GM23338 (cell line): Measurements from ENCODE around the gene DAGLA. TPM values are rescaled to one million over a fixed set of nuclear protein-coding genes. Genes with fewer than 3 reads are reported as not detected.

Source experiments
- ATAC-seq: fragments of 200-7000 bp; cut with Tn5 transposase; 3 replicates; pipeline ENCODE4 v1.9.1; 2020
- DNase-seq: peaks from one replicate; pipeline ENCODE4 v3.0.0-alpha.2; 2015; ENCODE audit warnings: low spot score
- H2AFZ ChIP-seq: fragments of 200-600 bp; sonication (generic); 2 replicates; pipeline ENCODE4 v1.8.0; 2016; ENCODE audit warnings: antibody characterized with exemption, mild to moderate bottlenecking, moderate library complexity
- H3F3A ChIP-seq: fragments of 200-600 bp; sonication (generic); replicated peaks from 2 replicates; pipeline ENCODE4 v1.8.0; 2017; ENCODE audit warnings: antibody characterized with exemption, mixed run types, low read depth
- H3K27ac ChIP-seq: fragments of 200-600 bp; sonication (generic); 2 replicates; pipeline ENCODE4 v1.6.1; 2016; ENCODE audit warnings: low read depth
- H3K27me3 ChIP-seq: fragments of 200-600 bp; sonication (generic); 2 replicates; pipeline ENCODE4 v1.8.0; 2016; ENCODE audit warnings: mild to moderate bottlenecking, mixed run types, moderate library complexity; ENCODE audit not compliant: insufficient read depth
- H3K36me3 ChIP-seq: fragments of 200-600 bp; sonication (generic); 2 replicates; pipeline ENCODE4 v1.8.0; 2016; ENCODE audit warnings: mild to moderate bottlenecking; ENCODE audit not compliant: insufficient read depth
- H3K4me1 ChIP-seq: fragments of 200-600 bp; sonication (generic); 2 replicates; pipeline ENCODE4 v1.8.0; 2016; ENCODE audit warnings: mild to moderate bottlenecking, moderate library complexity; ENCODE audit not compliant: insufficient read depth
- H3K4me2 ChIP-seq: fragments of 200-600 bp; sonication (generic); 2 replicates; pipeline ENCODE4 v1.7.1; 2017; ENCODE audit warnings: mixed run types
- H3K4me3 ChIP-seq: fragments of 200-600 bp; sonication (generic); 2 replicates; pipeline ENCODE4 v1.6.1; 2016; ENCODE audit warnings: mixed run types
- H3K79me2 ChIP-seq: fragments of 200-600 bp; sonication (generic); replicated peaks from 2 replicates; pipeline ENCODE4 v1.8.0; 2017; ENCODE audit warnings: mild to moderate bottlenecking; ENCODE audit not compliant: insufficient read depth
- H3K9me2 ChIP-seq: fragments of 200-600 bp; sonication (generic); 2 replicates; pipeline ENCODE4 v1.8.0; 2017; ENCODE audit not compliant: insufficient read depth
- H4K20me1 ChIP-seq: fragments of 200-600 bp; sonication (generic); replicated peaks from 2 replicates; pipeline ENCODE4 v1.8.0; 2017; ENCODE audit warnings: mild to moderate bottlenecking; ENCODE audit not compliant: insufficient read depth
- H3K27ac Mint-ChIP-seq: 2 replicates; pipeline ENCODE4 v1.8.0; 2020; ENCODE audit warnings: inconsistent platforms, mild to moderate bottlenecking, moderate library complexity, mixed read lengths
- H3K27me3 Mint-ChIP-seq: 3 replicates; pipeline ENCODE4 v1.8.0; 2022; ENCODE audit warnings: low read depth, mild to moderate bottlenecking, moderate library complexity, mixed read lengths, inconsistent platforms; ENCODE audit not compliant: insufficient read depth, poor library complexity
- H3K36me3 Mint-ChIP-seq: 3 replicates; pipeline ENCODE4 v1.8.0; 2021; ENCODE audit warnings: low read depth, mild to moderate bottlenecking, inconsistent platforms, moderate library complexity, mixed read lengths
- H3K4me1 Mint-ChIP-seq: 3 replicates; pipeline ENCODE4 v1.8.0; 2020; ENCODE audit warnings: mild to moderate bottlenecking, inconsistent platforms, mixed read lengths
- H3K4me3 Mint-ChIP-seq: 3 replicates; pipeline ENCODE4 v1.8.0; 2021; ENCODE audit warnings: moderate library complexity, mild to moderate bottlenecking, inconsistent platforms, mixed read lengths
- H3K9me3 Mint-ChIP-seq: 3 replicates; pipeline ENCODE4 v1.8.0; 2020; ENCODE audit warnings: moderate library complexity, mild to moderate bottlenecking, inconsistent platforms, mixed read lengths
- CREB1 ChIP-seq: fragments of 250-450 bp; sonication (Bioruptor Pico); IDR thresholded peaks from 2 replicates; pipeline ENCODE4 v1.5.0; 2020; ENCODE audit warnings: low read depth, mild to moderate bottlenecking, moderate library complexity
- EZH2 ChIP-seq: fragments of 200-600 bp; sonication (generic); IDR thresholded peaks from one replicate; pipeline ENCODE4 v1.8.0; 2017; ENCODE audit warnings: antibody characterized with exemption, mild to moderate bottlenecking, low read depth; ENCODE audit not compliant: unreplicated experiment
- EZH2phosphoT487 ChIP-seq: fragments of 200-600 bp; sonication (generic); IDR thresholded peaks from one replicate; pipeline ENCODE4 v1.8.1; 2018; ENCODE audit warnings: antibody characterized with exemption; ENCODE audit not compliant: unreplicated experiment
- JUNB ChIP-seq: IDR thresholded peaks from one replicate; pipeline ENCODE4 v1.6.1; 2016; ENCODE audit warnings: antibody characterized with exemption; ENCODE audit not compliant: unreplicated experiment
- NANOG ChIP-seq: IDR thresholded peaks from 2 replicates; pipeline ENCODE4 v1.6.1; 2016; ENCODE audit warnings: antibody characterized with exemption, borderline replicate concordance
- POLR2AphosphoS5 ChIP-seq: IDR thresholded peaks from 2 replicates; pipeline ENCODE4 v1.6.1; 2016; ENCODE audit warnings: antibody characterized with exemption, low read depth
- STAT1 ChIP-seq: IDR thresholded peaks from one replicate; pipeline ENCODE4 v1.6.1; 2016; ENCODE audit warnings: antibody characterized with exemption; ENCODE audit not compliant: unreplicated experiment
- ZNF114 ChIP-seq: fragments of 250-450 bp; sonication (Bioruptor Pico); IDR thresholded peaks from 2 replicates; pipeline ENCODE4 v1.5.0; 2020; ENCODE audit warnings: mild to moderate bottlenecking, moderate library complexity
- ZNF331 ChIP-seq: fragments of 250-450 bp; sonication (Bioruptor Pico); IDR thresholded peaks from 2 replicates; pipeline ENCODE4 v1.5.0; 2020; ENCODE audit warnings: low read depth, mild to moderate bottlenecking, moderate library complexity
- polyA plus RNA-seq: library from polyadenylated mRNA; unstranded; fragments of >200 nt; fragmentation: Nextera tagmentation; extraction: Ambion mirVana; gene quantifications from 2 replicates; pipeline ENCODE4 v1.2.1, GENCODE V29; 2016
- total RNA-seq: library from RNA; depleted of rRNA; stranded (reverse); fragments of >200 nt; shearing (Covaris generic); gene quantifications from 2 replicates; pipeline ENCODE4 v1.2.3, GENCODE V29; 2014
- TF ChIP-seq, protein P1 (sequence below): fragments of 250-450 bp; sonication (Bioruptor Pico); IDR thresholded peaks from 2 replicates; pipeline ENCODE4 v1.5.0; 2020; ENCODE audit warnings: mild to moderate bottlenecking, moderate library complexity
- TF ChIP-seq, protein P2 (sequence below): IDR thresholded peaks from one replicate; pipeline ENCODE4 v1.6.1; 2018; ENCODE audit warnings: antibody characterized with exemption; ENCODE audit not compliant: unreplicated experiment
- TF ChIP-seq, protein P3 (sequence below): IDR thresholded peaks from 2 replicates; pipeline ENCODE4 v1.6.1; 2016; ENCODE audit warnings: antibody characterized with exemption
- TF ChIP-seq, protein P4 (sequence below), 2 experiments: fragments of 200-600 bp in 1 of 2; sonication (generic) in 1 of 2; conservative IDR thresholded peaks; 2 replicates each; pipeline versions ENCODE4 v1.5.1 to v1.6.1; 2016 to 2017; ENCODE audit warnings: antibody characterized with exemption in 2 of 2, low read depth in 2 of 2, mild to moderate bottlenecking in 2 of 2, moderate library complexity in 1 of 2

DAGLA gene
- total and polyA plus RNA-seq, 2 experiments from 2014 or later: 0.55 to 2.5 TPM

- ATAC-seq (no peak), DNase-seq (no peak)
- Mint-ChIP-seq H3K27ac (no peak overlapping the region), H3K27me3 (peaks cover 5% of the 10 kb centered on the region), H3K4me3 (no peak overlapping the region), H3K4me1 (peaks cover 6% of the 10 kb centered on the region; the same call in 2 of the 3 replicates), H3K36me3 (no peaks in the 10 kb centered on the region), H3K9me3 (no peaks in the 10 kb centered on the region)
- Histone ChIP-seq H3K79me2 (no peaks in the 10 kb centered on the region), H2AFZ (no peak overlapping the region), H3F3A (no peaks in the 10 kb centered on the region), H3K27me3 (no peaks in the 10 kb centered on the region), H3K27ac (no peak overlapping the region), H3K4me1 (no peaks in the 10 kb centered on the region), H4K20me1 (no peaks in the 10 kb centered on the region), H3K4me2 (no peak overlapping the region), H3K4me3 (no peak overlapping the region), H3K36me3 (no peaks in the 10 kb centered on the region), H3K9me2 (no peaks in the 10 kb centered on the region)
- TF ChIP-seq STAT1 (no peak), POLR2AphosphoS5 (no peak), EZH2phosphoT487 (no peak), ZNF331 (CRISPR knock-in tag) (no peak), ZNF114 (no peak), JUNB (no peak), EZH2 (no peak), NANOG (no peak), CREB1 (CRISPR knock-in tag) (no peak)
- TF ChIP-seq, protein P1, sequence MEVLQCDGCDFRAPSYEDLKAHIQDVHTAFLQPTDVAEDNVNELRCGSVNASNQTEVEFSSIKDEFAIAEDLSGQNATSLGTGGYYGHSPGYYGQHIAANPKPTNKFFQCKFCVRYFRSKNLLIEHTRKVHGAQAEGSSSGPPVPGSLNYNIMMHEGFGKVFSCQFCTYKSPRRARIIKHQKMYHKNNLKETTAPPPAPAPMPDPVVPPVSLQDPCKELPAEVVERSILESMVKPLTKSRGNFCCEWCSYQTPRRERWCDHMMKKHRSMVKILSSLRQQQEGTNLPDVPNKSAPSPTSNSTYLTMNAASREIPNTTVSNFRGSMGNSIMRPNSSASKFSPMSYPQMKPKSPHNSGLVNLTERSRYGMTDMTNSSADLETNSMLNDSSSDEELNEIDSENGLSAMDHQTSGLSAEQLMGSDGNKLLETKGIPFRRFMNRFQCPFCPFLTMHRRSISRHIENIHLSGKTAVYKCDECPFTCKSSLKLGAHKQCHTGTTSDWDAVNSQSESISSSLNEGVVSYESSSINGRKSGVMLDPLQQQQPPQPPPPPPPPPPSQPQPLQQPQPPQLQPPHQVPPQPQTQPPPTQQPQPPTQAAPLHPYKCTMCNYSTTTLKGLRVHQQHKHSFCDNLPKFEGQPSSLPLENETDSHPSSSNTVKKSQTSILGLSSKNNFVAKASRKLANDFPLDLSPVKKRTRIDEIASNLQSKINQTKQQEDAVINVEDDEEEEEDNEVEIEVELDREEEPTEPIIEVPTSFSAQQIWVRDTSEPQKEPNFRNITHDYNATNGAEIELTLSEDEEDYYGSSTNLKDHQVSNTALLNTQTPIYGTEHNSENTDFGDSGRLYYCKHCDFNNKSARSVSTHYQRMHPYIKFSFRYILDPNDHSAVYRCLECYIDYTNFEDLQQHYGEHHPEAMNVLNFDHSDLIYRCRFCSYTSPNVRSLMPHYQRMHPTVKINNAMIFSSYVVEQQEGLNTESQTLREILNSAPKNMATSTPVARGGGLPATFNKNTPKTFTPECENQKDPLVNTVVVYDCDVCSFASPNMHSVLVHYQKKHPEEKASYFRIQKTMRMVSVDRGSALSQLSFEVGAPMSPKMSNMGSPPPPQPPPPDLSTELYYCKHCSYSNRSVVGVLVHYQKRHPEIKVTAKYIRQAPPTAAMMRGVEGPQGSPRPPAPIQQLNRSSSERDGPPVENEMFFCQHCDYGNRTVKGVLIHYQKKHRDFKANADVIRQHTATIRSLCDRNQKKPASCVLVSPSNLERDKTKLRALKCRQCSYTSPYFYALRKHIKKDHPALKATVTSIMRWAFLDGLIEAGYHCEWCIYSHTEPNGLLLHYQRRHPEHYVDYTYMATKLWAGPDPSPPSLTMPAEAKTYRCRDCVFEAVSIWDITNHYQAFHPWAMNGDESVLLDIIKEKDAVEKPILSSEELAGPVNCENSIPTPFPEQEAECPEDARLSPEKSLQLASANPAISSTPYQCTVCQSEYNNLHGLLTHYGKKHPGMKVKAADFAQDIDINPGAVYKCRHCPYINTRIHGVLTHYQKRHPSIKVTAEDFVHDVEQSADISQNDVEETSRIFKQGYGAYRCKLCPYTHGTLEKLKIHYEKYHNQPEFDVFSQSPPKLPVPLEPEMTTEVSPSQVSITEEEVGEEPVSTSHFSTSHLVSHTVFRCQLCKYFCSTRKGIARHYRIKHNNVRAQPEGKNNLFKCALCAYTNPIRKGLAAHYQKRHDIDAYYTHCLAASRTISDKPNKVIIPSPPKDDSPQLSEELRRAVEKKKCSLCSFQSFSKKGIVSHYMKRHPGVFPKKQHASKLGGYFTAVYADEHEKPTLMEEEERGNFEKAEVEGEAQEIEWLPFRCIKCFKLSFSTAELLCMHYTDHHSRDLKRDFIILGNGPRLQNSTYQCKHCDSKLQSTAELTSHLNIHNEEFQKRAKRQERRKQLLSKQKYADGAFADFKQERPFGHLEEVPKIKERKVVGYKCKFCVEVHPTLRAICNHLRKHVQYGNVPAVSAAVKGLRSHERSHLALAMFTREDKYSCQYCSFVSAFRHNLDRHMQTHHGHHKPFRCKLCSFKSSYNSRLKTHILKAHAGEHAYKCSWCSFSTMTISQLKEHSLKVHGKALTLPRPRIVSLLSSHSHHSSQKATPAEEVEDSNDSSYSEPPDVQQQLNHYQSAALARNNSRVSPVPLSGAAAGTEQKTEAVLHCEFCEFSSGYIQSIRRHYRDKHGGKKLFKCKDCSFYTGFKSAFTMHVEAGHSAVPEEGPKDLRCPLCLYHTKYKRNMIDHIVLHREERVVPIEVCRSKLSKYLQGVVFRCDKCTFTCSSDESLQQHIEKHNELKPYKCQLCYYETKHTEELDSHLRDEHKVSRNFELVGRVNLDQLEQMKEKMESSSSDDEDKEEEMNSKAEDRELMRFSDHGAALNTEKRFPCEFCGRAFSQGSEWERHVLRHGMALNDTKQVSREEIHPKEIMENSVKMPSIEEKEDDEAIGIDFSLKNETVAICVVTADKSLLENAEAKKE (CRISPR knock-in tag): no peak
- TF ChIP-seq, protein P2, sequence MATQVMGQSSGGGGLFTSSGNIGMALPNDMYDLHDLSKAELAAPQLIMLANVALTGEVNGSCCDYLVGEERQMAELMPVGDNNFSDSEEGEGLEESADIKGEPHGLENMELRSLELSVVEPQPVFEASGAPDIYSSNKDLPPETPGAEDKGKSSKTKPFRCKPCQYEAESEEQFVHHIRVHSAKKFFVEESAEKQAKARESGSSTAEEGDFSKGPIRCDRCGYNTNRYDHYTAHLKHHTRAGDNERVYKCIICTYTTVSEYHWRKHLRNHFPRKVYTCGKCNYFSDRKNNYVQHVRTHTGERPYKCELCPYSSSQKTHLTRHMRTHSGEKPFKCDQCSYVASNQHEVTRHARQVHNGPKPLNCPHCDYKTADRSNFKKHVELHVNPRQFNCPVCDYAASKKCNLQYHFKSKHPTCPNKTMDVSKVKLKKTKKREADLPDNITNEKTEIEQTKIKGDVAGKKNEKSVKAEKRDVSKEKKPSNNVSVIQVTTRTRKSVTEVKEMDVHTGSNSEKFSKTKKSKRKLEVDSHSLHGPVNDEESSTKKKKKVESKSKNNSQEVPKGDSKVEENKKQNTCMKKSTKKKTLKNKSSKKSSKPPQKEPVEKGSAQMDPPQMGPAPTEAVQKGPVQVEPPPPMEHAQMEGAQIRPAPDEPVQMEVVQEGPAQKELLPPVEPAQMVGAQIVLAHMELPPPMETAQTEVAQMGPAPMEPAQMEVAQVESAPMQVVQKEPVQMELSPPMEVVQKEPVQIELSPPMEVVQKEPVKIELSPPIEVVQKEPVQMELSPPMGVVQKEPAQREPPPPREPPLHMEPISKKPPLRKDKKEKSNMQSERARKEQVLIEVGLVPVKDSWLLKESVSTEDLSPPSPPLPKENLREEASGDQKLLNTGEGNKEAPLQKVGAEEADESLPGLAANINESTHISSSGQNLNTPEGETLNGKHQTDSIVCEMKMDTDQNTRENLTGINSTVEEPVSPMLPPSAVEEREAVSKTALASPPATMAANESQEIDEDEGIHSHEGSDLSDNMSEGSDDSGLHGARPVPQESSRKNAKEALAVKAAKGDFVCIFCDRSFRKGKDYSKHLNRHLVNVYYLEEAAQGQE: no peak
- TF ChIP-seq, protein P3, sequence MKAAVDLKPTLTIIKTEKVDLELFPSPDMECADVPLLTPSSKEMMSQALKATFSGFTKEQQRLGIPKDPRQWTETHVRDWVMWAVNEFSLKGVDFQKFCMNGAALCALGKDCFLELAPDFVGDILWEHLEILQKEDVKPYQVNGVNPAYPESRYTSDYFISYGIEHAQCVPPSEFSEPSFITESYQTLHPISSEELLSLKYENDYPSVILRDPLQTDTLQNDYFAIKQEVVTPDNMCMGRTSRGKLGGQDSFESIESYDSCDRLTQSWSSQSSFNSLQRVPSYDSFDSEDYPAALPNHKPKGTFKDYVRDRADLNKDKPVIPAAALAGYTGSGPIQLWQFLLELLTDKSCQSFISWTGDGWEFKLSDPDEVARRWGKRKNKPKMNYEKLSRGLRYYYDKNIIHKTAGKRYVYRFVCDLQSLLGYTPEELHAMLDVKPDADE: no peak
- TF ChIP-seq, protein P4, sequence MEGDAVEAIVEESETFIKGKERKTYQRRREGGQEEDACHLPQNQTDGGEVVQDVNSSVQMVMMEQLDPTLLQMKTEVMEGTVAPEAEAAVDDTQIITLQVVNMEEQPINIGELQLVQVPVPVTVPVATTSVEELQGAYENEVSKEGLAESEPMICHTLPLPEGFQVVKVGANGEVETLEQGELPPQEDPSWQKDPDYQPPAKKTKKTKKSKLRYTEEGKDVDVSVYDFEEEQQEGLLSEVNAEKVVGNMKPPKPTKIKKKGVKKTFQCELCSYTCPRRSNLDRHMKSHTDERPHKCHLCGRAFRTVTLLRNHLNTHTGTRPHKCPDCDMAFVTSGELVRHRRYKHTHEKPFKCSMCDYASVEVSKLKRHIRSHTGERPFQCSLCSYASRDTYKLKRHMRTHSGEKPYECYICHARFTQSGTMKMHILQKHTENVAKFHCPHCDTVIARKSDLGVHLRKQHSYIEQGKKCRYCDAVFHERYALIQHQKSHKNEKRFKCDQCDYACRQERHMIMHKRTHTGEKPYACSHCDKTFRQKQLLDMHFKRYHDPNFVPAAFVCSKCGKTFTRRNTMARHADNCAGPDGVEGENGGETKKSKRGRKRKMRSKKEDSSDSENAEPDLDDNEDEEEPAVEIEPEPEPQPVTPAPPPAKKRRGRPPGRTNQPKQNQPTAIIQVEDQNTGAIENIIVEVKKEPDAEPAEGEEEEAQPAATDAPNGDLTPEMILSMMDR (conservative IDR thresholded peaks at IDR 0.05; ENCODE audit: low read depth in 2 of 2): no peak
Observed at GRCh38 chr11:61645179-61645868, 34.9 kb upstream of the DAGLA start.
